Measurements from ENCODE around the gene LAMB1.
"Not testable (repeated sequence)": the region's sequence is repeated elsewhere in the genome, so short reads cannot be mapped to it uniquely, and the experiment has no call there.

The LAMB1 gene

DNA sequence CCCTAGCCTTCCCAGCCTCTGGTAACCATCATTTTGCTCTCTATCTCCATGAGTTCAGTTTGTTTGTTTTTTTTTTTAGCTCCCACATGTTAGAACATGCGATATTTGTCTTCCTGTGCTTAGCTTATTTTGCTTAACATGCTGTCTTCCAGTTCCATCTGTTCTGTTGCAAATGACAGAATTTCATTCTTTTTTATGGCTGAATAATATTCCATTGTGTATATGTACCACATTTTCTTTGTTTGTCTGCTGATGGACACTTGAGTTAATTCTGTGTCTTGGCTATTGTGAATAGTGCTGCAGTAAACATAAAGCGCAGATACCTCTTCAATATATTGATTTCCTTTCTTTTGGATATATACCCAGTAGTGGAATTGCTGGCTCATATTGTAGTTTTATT is 91.0 kb downstream of the LAMB1 start:
- DNase-seq, result no peak

DNA sequence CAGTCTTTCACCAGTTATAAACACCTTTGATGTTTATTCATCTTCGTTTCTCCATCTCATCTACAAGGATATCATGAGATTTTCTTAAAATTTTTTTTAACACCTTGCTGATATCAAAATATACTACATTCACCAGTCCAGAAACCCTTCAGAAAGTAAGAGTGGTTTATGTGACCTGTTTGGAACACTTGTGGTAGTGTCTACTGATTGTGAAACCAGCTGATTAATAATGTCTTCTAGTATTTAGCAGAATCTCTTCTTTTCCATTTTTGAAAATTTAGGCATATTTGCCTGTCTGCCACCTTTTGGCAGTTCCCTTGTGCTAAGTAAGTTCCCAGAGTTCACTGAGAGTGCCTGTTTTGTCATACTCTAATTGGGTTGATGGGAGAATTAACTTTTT is 93.5 kb downstream of the LAMB1 start:
- no peak for DNase-seq

DNA sequence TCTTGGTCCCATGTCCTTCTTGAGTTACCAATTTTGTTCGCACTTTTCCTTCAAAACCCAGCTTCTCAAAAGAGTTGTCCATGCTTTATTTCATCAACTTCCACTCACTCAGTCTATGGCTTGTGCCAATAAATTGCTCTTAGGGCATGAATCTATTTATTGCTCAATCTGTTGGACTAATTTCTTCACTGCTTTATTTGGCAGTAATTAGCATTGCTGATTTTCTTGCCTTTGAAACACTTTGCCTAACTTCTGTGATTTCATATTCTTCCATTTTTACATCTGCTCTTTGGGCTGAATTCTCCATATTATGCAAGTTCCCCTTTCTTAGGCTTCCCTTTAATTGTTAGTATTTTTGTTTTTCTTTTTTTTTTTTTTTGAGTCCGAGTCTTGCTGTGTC is 95.2 kb downstream of the LAMB1 start:
- no peak for DNase-seq

DNA sequence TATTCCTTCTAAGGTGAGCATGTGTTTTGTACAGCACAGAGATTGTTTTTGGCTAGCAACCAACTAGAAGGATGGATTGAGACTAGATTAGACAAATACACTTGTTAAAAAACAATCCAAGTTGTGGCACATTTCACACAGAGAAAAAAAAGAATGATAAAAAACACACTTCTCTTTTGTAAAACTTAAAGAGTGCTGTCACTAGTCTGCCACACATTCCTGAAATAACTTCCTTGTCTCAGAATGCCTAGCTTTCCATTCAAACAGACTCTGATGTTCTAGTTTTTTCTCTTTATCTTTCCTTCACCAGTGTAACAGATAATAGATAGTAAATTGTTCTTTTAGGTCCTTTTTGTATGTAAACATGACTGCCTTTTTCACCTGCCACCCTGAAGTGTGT is 100.6 kb downstream of the LAMB1 start:
- DNase-seq, result peak; percentile 9

DNA sequence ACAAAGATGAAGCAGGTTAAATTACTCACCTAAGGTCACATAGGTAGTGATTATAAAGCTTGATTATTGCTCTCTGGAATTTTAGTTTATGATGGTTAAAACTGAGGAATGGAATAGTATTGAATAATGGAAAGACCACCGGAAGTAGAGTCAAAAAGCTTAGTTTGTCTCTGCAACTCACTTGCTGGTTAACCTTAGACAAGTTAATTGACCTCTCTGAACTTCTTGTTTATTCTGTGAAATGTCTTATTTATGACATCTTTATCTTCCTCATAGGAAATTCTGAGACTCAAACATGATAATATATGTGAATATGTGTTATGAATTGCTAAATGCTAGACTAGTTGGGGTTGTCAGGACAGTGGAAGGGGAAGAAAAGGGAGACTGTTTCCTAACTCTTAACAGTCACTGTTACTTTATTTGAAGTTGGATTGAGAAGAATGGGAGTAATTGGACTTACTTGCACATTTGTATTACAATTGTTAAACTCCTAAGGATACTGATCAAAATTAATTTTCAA is 102.4 kb downstream of the LAMB1 start:
- no peak for DNase-seq

DNA sequence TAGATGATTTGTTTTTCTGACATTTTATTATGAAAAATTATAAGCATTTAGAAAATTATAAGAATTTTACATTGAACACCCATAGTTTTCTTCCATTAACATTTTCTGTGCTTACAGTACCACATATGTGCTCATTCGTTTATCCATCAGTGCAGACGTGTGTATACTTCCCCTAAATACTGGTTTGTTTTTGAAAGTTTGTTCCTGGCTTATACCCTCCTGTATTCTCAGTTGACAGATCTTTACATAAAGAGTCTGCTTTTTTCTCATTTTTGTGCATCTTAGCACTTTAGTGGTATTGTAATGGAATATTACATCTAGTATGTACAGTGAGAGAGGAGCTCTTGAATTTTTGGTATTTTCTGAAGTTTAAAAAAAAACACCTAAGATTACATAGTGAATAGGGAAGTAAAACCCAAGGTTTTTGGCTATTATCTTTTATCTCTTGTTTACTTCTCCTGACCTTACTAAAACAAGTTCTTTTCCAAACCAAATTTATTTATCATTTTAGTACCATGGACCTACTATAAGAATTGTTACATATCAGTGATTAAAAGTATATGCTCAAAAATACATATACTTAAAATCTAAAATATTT is 103.9 kb downstream of the LAMB1 start:
- no peak for DNase-seq

DNA sequence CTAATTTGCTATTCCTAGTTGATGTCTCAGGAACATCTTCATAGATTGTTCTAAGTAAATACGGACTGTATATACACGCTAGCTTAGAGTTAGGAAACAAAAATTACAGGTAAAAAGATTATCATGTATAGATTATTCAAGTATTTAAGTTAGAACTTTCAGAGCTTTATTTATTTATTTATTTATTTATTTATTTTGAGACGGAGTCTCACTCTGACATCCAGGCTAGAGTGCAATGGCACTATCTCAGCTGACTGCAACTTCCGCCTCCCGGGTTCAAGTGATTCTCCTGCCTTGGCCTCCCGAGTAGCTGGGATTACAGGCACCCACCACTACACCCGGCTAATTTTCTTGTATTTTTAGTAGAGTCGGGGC is 110.6 kb downstream of the LAMB1 start:
- DNase-seq, result not testable (repeated sequence)

DNA sequence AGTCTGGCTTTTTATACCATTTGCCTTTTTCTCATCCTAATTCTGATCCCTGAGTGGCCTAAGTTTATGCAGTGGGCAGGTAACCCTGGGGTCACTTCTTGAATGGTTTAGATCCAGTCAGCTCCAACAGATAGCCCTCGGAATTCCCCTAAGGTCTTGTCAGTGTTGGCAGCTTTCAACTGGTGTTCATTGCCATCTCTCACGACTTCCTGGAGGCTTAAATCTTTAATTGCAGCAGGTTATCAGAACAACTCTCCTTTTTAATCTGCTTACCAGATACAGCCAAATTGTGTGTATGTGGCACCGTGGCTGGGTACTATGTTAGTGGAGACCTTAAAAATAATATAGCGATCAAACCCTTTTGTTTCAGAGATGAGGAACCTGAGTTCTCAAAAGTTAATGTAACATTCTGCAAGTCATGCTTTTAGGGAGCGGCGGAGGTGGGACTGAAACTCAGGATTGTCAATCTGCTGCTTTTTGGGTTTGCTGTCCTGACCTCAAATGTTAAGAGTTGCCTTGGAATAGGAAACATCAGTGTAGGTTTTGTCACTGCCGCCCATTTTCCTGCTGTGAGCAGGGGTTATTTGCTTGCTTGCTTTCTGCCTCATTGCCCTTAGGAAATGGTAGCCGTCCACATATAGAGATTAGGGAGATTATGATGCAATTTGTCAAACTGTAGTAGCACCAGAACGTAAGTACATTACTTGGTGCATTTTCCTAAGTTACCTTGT is 111.2 kb downstream of the LAMB1 start:
- no peak for DNase-seq

DNA sequence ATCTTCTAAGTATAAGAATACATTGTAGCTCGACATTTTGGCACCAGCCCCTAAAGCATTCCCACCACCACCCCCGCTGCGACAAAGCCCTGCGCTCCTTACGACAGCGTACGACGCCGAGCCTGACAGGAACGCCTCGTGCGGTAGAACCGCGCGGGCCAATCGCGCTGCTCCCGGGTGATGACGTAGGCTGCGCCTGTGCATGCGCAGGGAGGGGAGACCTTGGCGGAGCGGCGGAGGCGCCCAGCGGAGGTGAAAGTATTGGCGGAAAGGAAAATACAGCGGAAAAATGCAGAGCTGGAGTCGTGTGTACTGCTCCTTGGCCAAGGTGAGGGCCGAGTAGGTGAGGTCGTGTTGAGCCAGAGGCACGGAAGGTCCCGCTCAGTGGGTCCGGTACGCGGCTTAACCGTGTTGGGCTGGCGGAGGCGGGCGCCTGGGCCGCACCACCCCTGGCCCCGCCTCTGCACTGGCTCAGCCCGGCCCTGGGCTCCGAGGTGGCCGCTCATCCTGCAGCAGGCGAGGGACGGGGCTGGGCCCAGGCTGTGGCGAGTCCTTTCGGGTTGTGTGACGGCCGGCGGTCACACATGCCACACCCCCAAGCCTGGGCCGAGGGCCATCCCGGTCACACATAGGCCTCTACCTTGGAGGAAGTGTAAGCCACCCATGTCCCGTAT is 111.9 kb downstream of the LAMB1 start, which contains the start of gene DLD:
TSS of gene DLD (plus strand) at position 222 of the 674 bp plus-strand sequence. CDS start at position 290, 68 bp downstream.
- peak; percentile 89 for DNase-seq

DNA sequence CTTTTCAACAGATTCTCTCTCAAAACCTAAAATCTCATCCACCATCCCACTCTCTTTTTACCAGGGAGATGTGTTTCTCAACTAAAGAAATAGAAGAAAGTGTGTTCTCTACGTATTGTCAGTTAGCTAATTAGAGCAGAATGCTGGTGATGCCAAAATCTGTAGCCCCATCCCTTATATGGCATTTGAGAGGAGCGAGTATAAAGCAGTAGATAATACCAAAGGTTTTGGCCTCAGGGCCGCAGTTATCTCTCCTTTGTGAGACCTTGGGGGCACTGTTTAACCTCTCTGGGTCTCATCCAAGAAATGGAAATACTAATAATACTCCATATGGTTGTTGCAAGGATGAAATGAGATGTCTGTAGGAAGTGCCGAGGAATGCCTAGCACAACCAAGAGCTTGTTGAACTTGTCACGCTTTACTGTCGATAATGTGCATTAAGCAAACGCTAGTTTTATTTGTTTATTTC is 112.4 kb downstream of the LAMB1 start:
- peak; percentile 3 for DNase-seq

DNA sequence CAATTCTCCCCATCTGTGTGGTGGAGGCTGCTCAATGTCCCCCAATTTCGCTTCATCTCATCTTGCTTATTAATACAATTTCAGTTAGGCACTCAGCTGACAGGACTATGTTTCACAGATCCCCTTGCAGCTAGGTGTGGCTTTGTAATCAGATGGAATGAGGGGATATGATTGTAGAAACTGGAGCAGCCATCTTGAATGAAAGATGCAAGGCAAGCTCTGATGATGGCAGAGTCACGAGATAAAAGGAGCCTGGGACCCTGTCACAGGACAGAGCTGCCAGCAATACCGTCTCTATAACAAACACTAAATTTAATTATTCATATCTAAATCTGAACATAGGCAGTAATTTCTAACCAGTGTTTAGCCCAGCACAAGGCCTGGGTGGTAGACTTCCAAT is 113.0 kb downstream of the LAMB1 start:
- DNase-seq, result no peak

DNA sequence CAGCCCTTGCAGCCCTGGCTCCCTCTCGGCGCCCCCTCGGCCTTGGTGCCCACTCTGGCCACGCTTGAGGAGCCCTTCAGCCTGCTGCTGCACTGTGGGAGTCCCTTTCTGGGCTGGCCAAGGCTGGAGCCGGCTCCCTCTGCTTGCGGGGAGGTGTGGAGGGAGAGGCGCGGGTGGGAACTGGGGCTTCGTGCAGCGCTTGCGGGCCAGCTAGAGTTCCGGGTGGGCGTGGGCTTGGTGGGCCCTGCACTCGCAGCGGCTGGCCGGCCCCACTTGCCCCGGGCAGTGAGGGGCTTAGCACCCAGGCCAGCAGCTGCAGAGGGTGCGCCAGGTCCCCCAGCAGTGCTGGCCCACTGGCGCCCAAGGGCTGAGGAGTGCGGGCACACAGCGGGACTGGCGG is 115.1 kb downstream of the LAMB1 start:
- not testable (repeated sequence) for DNase-seq

DNA sequence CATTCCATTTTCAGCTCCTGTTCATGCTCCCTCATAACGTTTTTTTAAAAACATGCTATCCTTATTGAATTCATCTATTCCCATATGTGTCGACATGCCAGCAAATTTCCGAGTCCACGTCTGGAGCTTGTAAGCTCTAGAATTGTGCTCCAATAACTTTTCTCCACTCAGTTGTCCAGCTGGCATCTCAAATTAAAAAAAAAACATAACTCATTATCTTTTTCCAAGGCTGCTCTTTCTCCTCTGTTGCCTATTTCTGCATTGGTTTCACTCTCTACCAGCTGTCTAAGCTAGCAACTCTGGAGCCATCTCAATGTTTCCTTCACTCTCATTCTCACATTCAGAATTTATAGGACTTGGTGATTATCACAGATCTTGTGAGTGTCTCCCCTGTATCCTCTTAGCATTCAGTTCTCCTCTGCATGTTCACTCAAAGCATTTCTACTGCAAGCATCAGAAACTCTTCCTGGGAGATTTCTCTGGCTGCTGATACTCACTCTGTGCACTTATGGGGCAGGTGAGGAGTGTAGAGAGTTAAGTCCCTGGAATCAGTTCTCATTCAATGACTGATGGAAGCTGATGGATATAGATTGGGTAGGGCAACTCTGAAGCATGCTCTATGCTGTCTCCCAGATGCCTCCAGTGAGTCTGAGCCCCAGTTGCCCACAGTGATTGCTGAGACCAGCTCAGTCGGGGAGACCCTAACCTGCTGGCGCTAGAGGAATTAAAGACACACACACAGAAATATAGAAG is 118.7 kb downstream of the LAMB1 start:
- DNase-seq, result no peak

DNA sequence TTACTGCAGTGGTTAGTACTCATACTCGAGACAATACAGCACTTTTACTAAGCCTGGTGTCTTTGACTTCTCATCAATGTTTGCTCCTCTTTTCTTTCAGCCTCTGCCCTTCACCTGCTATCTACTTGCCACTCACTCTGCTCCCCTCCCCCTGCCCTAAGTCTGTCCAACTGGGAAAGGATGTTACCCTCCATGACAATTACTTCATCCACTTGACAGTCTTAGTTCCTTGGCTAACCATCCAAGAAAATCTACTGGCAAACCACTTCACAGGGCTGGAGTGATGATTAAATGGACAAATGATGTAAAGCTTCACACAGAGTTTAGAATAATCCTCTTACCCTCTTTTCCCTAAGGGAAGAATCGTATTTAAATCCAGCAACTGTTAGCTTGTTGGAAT is 120.2 kb downstream of the LAMB1 start:
- DNase-seq, result no peak

DNA sequence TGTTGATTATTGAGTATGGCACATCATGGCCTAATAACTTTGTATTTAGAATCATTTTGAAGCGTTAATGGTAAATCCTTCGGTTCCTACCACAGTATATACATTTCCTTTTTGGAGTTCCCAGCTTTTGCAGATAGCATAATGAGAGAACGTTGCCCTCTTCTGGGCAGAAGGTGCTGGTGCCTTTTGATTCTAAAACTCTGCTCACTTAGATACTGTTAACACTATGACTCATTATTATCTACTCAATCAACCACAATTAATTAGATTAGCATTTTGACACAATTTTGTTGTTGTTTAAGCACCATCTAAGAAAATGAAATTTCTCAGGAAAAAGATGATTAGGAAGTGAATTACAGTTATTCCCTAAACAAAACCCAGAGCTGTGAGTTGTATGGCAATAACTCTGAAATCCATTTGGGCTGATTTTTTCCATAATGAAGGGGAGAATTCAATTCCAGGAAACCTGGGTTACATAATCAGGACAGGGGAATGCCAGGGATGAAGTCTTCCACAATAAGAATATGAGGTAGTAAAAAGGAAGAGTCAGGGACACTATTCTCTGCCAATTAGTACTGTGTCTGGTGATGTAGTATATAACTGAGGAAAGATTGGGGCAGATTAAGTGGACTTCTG is 123.4 kb downstream of the LAMB1 start:
- peak; percentile 49 for DNase-seq

DNA sequence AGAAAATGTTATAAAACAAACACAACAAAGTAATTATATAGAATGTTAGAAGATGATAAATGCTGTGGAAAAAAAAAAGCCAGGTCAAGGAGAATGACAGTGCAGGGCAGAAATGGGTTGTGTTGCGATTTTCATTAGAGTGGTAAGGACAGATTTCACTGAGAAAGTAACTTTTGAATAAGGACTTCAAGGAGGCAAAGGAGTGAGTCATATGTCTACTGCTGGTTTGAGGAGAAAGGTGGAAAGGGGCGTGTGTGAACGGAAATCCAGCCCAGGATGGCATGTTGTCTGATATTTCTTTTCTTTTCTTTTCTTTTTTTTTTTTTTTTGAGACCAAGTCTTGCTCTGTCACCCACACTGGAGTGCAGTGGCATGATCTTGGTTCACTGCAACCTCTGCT is 124.3 kb downstream of the LAMB1 start:
- no peak for DNase-seq

DNA sequence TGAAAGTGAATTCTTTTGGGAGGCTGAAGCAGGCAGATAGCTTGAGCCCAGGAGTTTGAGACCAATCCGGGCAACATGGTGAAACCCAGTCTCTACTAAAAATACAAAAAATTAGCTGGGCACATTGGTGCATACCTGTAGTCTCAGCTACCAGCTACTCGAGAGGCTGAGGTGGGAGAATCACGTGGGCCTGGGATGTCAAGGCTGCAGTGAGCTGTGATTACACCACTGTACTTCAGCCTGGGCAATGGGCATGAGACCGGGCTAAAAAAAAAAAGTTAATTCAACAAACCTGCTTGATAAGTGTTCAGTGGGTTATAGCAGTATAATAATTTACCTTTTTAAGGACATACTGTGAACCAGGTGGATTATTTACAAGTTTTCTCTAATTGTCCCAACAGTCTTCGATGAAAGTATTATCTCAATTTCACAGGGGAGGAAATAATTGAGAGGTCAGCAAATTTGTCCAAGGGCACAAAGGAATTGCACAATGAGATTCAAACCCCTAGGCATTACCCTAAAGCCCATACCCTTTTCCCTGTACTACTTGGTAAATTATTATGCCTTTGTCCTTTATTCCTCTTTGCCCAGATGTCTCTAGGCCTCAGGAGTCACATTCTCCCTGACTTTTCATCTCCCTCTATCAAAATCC is 125.1 kb downstream of the LAMB1 start:
- no peak for DNase-seq

DNA sequence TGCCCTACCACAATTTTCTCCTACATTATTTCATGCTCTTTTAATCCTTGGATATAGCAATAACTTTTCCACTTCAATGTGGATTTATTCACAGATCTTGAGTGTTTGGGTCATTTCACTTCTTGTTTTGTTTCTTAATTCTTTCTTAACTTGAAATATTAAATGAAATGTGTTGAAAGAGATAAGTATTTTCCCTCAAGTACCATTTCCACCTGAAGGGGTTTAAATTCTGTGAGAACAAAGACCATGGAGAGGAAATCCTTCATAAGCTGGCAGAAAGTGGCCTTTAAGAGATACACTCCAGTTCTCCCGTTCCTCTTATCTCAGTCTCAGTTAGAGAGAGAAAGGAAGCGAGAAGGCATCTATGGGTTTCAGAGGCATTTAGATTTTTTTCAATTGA is 126.0 kb downstream of the LAMB1 start:
- no peak for DNase-seq

DNA sequence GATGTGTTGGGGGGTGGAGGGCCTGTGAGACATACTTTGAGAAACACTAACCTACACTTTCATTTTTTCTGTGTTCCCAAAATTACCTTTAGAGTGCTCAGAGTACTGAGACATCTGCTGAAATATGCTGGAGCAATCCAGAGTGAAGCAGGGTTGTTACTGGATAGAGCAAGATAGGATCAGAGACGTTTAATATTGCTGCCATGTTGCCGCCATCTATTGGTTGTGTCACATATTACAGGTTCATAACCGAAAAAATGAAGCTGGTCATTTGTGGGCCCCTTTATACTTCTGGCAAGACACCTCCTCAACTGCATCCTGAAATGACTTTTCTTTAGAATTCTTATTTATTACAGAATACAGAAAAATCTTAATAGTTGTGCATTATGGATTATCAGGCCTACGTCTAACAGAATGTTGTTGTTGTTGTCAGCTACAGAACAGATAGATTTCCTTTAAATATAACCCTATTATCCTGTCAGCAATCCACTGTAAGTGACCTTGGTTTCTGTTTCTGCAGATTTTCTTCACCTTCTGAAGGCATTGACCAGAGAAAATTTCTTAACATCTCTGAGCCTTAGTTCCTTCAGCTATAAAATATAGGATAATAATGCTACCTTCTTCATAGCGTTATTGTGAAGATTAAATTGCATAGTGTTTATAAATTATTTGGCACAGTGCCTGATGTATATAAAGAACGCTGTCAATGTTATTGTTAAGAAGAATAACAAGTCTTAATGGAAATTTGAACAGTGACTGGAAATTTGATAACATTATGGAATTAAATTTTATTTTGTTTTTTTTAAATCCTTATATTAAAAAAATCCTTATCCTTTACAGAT is 128.1 kb downstream of the LAMB1 start:
- peak; percentile 67 for DNase-seq

DNA sequence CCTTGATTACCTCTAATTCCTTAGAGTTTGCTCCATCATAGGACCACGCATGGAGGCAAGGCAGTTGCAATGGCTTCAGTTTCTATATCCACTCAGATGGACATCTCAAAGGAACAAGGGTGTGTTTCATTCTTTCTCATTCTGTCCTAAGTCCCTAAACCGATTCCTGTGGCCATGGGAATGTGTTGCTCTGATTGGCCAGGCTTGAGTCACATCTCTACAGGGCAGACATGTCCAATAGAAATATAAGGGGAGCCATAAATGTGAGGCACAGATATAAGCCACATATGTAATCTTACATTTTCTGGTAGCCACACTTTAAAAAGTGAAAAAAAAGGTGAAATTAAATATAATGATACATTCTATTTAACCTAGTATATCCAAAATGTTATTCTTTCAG is 128.8 kb downstream of the LAMB1 start:
- no peak for DNase-seq
